Mesothelial cell of epicardium (in vitro differentiated cells): ENCODE measurements around the gene PCSK2. TPM values are rescaled to one million over a fixed set of nuclear protein-coding genes. Genes with fewer than 3 reads are reported as not detected.

ENCODE experiments used
- DNase-seq, 2 experiments: peaks; one replicate each; pipeline ENCODE4 v3.0.0; 2021; ENCODE audit warnings: low spot score in 2 of 2; ENCODE audit not compliant: unreplicated experiment in 2 of 2
- H3K27ac Mint-ChIP-seq: 2 replicates; pipeline ENCODE4 v1.8.0; 2021; ENCODE audit warnings: mixed read lengths
- H3K27me3 Mint-ChIP-seq: 2 replicates; pipeline ENCODE4 v1.8.0; 2021; ENCODE audit warnings: low read depth, mixed read lengths
- H3K36me3 Mint-ChIP-seq: 2 replicates; pipeline ENCODE4 v1.8.0; 2021; ENCODE audit warnings: mixed read lengths
- H3K4me1 Mint-ChIP-seq: 2 replicates; pipeline ENCODE4 v1.8.0; 2021; ENCODE audit warnings: mixed read lengths
- H3K4me3 Mint-ChIP-seq: 2 replicates; pipeline ENCODE4 v1.8.0; 2021; ENCODE audit warnings: mild to moderate bottlenecking, moderate library complexity, mixed read lengths
- H3K9me3 Mint-ChIP-seq: 2 replicates; pipeline ENCODE4 v1.8.0; 2021; ENCODE audit warnings: mixed read lengths
- CTCF ChIP-seq: fragments of 200-600 bp; sonication (generic); IDR thresholded peaks from one replicate; pipeline ENCODE4 v1.5.0; 2021; ENCODE audit warnings: antibody characterized with exemption; ENCODE audit not compliant: unreplicated experiment
- total RNA-seq: library from RNA; stranded (reverse); gene quantifications from 3 replicates; pipeline ENCODE4 v1.2.1, GENCODE V29; 2021

The PCSK2 gene
- total RNA-seq, 1 donor from 2014 or later = 0.38 TPM

GRCh38 chr20:17445543-17445942, 218.7 kb downstream of the PCSK2 start:
- Mint-ChIP-seq H3K9me3 (peaks cover 3% of the 10 kb centered on the region), H3K4me3 (no peak overlapping the region), H3K27me3 (peaks cover 42% of the 10 kb centered on the region), H3K27ac (no peak overlapping the region), H3K36me3 (no peaks in the 10 kb centered on the region), H3K4me1 (no peaks in the 10 kb centered on the region)
- TF ChIP-seq CTCF = no peak
- no peak for DNase-seq

GRCh38 chr20:17446171-17446570, 219.3 kb downstream of the PCSK2 start:
- Mint-ChIP-seq H3K27me3 (peaks cover 42% of the 10 kb centered on the region), H3K4me3 (no peak overlapping the region), H3K36me3 (no peaks in the 10 kb centered on the region), H3K27ac (no peak overlapping the region), H3K4me1 (no peaks in the 10 kb centered on the region), H3K9me3 (peaks cover 3% of the 10 kb centered on the region)
- no peak for DNase-seq
- TF ChIP-seq CTCF = no peak

- H3K36me3 Mint-ChIP-seq = no peaks in the 10 kb centered on the region
- peaks cover 42% of the 10 kb centered on the region for H3K27me3 Mint-ChIP-seq
- no peaks in the 10 kb centered on the region for H3K4me1 Mint-ChIP-seq
- no peak for TF ChIP-seq CTCF
- DNase-seq = no peak
- H3K9me3 Mint-ChIP-seq = no peaks in the 10 kb centered on the region
- H3K27ac Mint-ChIP-seq = no peak overlapping the region
- no peak overlapping the region for H3K4me3 Mint-ChIP-seq
Measured at GRCh38 chr20:17448071-17448470, 221.2 kb downstream of the PCSK2 start.

- H3K27me3 Mint-ChIP-seq = peaks cover 40% of the 10 kb centered on the region
- no peak for TF ChIP-seq CTCF
- H3K4me1 Mint-ChIP-seq = no peaks in the 10 kb centered on the region
- H3K27ac Mint-ChIP-seq = no peak overlapping the region
- no peak for DNase-seq
- H3K9me3 Mint-ChIP-seq = no peaks in the 10 kb centered on the region
- no peak overlapping the region for H3K4me3 Mint-ChIP-seq
- no peaks in the 10 kb centered on the region for H3K36me3 Mint-ChIP-seq
Measured at GRCh38 chr20:17449031-17449430, 222.2 kb downstream of the PCSK2 start.

GRCh38 chr20:17452441-17452840, 225.6 kb downstream of the PCSK2 start:
- Mint-ChIP-seq H3K27me3 (peaks cover 42% of the 10 kb centered on the region), H3K36me3 (no peaks in the 10 kb centered on the region), H3K4me1 (no peaks in the 10 kb centered on the region), H3K4me3 (no peak overlapping the region), H3K9me3 (no peaks in the 10 kb centered on the region), H3K27ac (no peak overlapping the region)
- DNase-seq = no peak
- no peak for TF ChIP-seq CTCF

GRCh38 chr20:17453592-17453991, 226.8 kb downstream of the PCSK2 start:
- no peak for TF ChIP-seq CTCF
- DNase-seq = no peak
- Mint-ChIP-seq H3K9me3 (peaks cover 5% of the 10 kb centered on the region), H3K27ac (no peak overlapping the region), H3K36me3 (no peaks in the 10 kb centered on the region), H3K4me3 (no peak overlapping the region), H3K27me3 (peaks cover 42% of the 10 kb centered on the region), H3K4me1 (no peaks in the 10 kb centered on the region)
